Measurements from ENCODE around the gene CUEDC2.

Gene CUEDC2

GRCh38 chr10:102424145-102424544, 8.2 kb downstream of the CUEDC2 start:
- no peak for DNase-seq

DNA sequence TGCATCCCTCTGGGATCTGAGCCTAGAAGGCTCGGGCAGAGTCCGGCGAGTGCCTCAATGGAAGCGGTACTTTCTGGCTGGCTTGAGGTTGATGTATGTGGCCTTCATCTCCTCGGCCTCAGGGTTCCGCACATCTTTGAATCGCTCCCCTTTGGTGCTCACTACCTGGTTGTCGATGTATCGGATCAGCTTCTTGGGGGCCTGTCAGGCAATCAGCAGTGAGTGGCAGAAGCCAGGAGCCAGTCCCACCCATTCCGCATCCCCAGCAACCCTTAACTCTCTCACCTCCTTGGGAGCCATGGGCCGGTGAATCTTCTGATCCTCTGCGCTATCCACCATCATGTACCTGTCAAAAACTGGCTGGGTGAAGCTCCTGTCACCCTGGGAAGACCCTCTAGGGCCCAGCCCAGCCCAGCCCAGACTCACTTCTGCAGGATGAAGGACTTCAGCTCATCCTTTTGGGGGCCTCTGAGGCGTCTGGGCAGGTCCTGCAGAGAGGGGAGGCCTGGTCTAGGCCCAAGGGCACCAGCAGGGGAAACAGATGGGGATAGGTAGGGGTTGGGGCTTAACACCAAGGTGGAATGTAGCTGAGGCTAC, 8.9 kb downstream of the CUEDC2 start:
- no peak for DNase-seq

DNA sequence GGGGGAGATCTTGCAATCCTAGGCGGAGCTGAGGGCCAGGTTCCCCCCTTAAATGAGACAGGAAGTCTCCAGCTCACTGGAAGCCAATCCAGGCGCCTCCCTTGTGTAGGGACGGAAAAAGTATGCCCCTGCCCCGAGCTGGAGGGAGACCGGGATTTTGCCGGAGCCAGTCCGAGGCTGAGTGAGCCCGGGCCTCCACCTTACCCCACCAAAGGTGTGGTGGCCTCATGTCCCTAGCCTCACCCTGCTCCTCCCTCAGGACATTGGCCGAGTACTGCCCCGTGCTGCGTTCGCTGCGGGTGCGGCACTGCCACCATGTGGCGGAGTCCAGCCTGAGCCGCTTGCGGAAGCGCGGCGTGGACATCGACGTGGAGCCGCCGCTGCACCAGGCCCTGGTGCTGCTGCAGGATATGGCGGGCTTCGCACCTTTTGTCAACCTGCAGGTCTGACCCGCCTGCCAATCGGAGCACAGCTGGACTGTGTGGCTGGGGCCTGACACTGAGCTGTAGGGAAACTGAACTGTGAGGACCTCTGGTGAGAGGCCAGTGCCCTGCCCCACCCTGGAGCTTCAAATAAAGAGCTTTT, 9.7 kb downstream of the CUEDC2 start:
- peak; percentile 44 for DNase-seq

DNA sequence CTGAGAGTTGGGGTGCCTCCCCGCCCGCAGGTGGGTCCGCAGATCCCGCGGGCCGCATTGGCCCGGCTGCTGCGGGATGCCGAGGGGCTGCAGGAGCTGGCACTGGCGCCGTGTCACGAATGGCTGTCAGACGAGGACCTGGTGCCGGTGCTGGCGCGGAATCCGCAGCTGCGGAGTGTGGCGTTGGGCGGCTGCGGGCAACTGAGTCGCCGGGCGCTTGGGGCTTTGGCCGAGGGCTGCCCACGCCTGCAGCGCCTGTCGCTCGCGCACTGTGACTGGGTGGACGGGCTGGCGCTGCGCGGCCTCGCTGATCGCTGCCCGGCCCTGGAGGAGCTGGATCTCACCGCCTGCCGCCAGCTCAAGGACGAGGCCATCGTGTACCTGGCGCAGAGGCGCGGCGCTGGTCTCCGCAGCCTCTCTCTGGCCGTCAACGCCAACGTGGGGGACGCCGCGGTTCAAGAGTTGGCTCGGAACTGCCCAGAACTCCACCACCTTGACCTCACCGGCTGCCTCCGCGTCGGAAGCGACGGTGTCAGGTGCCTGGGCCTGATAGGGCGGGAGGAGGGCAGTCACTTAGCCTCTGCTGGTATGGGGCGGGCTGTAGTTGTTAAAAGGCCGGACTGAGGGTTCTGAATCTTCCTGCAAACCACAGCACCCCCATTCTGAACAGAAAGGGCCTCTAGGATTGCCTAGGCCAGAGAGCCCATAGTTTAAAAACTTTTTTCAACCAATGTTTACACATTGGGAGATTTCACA, 10.4 kb downstream of the CUEDC2 start:
- DNase-seq: no peak

- no peak for DNase-seq
Observed at GRCh38 chr10:102421507-102421756, 10.9 kb downstream of the CUEDC2 start.

DNA sequence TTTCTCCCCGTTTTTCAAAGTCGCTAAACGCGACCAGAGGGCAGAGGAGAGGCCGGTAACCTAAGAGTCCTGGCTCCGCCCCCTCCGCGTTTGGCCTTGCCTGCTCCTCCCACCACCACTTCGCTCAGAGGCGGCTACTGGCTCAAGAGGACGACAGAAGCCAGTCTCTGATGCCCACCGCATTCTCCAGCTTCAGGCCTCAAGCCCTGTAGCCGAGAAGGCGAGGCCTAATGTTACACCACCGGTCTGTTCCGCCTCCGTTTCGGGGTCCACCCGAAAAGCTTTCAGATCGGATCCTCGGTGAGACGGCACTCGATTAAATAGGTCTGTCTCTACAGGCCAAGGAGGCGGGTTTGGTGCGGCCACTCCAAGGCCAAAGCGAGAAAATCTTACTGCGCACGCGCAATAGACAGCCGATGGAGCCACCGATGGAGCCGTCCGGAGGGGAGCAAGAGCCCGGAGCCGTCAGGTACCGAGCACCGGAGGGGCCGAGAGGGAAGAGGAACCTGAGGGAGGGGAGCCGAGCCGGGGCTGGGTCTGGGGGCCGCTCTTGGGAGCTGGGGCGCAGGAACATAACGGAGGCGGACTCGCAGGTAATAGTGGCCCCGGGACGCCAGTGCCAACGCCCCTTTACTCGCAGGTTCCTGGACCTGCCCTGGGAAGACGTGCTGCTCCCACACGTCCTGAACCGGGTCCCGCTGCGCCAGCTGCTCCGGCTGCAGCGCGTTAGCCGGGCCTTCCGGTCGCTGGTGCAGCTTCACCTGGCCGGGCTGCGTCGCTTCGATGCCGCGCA, 11.5 kb downstream of the CUEDC2 start, which contains the start of gene FBXL15:
TSS of gene FBXL15 (plus strand) at position 123 of the 793 bp plus-strand sequence. CDS start at position 417, 294 bp downstream.
- DNase-seq: peak; percentile 99

GRCh38 chr10:102420181-102420713, 12.1 kb downstream of the CUEDC2 start:
- DNase-seq: no peak

DNA sequence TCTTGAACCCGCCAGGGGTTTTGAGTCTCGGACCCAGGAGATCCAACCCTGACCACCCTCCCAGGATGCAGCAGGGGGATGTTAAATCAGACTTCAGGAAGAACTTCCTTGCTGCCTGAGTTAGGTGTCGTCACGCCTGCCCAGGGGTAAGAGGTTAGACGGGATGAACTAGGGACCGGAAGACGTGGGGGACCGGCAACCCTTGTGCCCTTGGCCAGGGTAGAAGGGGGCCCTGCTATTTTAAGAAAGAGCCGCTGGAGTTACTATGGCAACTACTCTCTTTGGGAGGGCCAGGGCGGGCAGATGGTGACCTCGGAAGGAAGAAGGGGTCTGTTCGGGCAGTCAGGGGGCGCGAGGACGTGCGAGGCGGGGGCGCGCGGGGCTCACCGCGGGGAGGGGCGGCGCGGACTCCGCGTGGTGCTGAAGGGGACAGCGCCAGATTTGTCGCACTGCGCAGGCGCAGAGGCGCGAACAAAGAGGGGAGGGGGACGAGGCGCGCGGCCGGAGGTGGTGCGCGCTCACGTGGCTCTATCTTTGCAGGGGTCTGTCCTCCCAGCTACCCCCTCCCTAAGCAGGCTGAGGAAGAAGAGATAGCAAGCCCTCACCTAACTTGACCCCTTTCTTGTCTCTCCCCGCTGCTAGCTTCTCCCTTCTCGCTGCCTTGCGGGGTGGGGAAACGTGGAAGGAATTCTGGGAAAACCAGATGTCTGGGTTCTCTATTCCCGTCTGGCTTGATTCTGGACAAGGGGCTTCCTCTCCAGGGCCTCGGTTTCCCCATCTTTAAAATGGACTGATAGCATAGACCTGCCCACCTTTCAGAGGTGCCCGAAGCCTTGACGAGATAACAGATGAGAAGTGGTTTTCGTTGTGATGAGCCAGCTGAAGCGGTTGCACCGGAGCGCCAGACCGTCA, 12.8 kb downstream of the CUEDC2 start:
- peak; percentile 86 for DNase-seq

DNA sequence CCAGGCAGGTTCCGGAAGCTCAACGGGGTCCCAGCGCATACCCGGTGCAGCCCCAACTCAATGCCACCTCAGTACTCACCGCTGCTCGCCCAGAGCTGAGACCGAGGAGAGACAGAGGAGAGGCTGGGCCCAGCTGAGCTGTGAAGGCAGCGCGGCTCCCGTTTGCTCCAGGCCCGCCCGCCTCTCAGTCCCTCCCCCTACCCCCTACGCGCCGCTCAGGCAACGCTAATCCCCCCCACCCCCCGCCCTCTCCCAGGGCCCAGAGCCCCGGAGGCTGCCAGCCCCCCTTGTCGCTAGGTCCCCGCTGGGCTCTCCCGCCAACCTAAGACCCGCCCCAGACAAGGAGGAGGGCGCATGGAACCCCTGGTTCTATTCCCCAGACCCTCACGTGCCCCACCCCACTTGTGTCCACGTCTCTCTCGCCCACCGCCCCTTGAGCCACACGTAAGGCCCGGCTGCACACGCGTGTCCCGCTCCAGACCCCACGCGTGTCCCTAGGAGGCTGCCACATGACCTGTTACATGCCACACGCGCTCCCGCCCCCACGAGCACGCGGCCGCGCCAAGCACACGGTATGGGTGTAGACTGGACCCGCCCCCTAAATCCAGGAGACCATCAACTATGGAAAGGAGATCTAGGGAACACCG, 13.6 kb downstream of the CUEDC2 start, which contains the start of gene PSD:
TSS of gene PSD (minus strand) at position 164 of the 647 bp plus-strand sequence. CDS start 1,747 bp downstream, outside the sequence.
- DNase-seq: peak; percentile 86

DNA sequence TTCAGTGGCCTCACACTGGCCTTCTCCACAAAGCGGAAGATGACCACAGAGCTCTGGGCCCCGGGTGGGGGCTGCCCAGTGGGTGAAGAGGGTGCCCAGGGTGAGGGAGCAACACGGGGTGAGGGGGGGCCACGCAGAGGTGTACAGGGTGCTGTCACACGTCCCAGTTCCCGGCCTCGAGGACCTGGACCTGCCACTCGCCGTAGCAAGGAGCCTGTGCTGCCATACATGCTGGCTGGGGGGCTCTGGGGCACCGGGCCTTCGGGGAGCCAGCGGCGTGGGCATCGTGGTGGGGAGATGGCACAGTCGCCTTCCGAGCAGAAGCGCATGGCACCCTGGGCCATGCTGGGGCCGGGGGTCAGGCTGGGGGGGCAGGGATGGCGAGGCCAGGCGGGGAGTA, 15.7 kb downstream of the CUEDC2 start:
- no peak for DNase-seq

- no peak for DNase-seq
Observed at GRCh38 chr10:102416283-102416682, 16.1 kb downstream of the CUEDC2 start.

DNA sequence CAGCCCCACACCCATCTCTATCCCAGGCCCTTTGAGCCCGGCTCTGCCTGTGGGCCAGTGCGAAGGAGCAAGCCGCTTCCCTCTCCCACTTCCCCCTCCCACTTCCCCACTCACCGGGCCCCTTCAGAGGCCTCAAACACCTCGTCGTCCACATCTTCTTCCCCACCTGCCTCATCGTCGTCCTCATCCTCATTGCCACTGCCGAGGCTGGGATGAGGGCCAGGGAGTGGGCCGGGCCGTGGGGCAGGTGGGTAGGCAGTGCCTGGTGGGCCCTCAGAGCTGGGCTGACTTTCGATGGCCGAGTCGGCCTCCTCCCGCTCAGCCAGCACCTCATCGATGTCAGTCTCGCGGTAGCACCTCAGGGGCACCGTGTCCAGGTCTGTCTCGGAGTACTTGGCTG, 17.6 kb downstream of the CUEDC2 start:
- DNase-seq: no peak

GRCh38 chr10:102413806-102414561, 18.4 kb downstream of the CUEDC2 start:
- DNase-seq: no peak

GRCh38 chr10:102413053-102413705, 19.2 kb downstream of the CUEDC2 start:
- peak; percentile 85 for DNase-seq

DNA sequence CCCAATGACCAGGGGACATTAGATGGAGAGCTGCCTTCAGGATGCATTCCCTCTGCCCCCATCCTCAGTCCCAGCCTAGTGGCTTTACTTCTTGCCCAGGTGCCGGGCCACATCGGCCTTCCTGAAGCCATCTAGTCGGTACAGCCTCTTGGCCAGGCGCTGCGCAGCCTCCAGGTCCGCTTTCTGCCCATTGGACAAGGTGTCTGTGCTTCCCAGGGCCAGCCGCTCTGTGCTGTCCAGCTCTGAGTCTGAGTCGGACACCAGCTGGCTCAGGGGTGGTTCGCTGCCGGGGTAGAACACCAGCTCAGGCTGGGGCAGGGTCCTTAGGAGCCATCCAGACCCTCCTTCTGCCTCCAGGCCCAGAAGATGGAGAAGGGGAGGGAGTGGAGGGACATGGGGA, 20.1 kb downstream of the CUEDC2 start:
- no peak for DNase-seq

- DNase-seq: no peak
Observed at GRCh38 chr10:102411341-102412255, 20.8 kb downstream of the CUEDC2 start.

DNA sequence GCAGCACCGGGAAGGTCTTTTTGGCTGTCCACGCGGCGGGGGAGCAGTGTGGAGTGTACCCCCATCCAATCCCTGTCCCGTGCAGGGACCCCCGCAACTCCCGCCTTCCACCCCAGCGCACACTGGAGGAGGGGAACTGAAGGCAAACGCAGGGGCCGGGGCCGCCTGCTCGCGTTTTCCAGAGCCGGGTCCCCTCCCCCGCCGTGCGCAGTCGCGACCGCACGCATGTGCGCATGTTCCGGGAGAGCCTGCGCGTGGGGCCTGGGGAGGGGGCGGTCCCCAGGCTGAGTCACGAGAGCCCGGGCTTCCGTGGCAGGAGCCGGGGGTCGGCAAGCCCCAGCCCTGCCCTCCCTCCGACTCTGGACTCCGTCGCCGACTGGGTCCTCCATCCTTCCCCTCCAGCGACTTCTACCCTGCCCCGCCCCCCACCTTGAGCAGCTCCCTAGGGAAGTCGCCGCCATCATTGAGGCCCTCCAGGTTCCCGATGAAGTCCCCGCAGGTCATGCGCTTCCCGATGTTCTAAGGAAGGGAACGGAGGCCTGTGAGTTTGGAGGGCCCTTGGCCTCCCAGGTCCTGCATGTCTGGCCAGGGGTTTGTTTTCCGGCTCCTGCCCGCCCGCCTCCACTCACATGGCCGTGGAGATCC, 21.8 kb downstream of the CUEDC2 start:
- DNase-seq: no peak

DNA sequence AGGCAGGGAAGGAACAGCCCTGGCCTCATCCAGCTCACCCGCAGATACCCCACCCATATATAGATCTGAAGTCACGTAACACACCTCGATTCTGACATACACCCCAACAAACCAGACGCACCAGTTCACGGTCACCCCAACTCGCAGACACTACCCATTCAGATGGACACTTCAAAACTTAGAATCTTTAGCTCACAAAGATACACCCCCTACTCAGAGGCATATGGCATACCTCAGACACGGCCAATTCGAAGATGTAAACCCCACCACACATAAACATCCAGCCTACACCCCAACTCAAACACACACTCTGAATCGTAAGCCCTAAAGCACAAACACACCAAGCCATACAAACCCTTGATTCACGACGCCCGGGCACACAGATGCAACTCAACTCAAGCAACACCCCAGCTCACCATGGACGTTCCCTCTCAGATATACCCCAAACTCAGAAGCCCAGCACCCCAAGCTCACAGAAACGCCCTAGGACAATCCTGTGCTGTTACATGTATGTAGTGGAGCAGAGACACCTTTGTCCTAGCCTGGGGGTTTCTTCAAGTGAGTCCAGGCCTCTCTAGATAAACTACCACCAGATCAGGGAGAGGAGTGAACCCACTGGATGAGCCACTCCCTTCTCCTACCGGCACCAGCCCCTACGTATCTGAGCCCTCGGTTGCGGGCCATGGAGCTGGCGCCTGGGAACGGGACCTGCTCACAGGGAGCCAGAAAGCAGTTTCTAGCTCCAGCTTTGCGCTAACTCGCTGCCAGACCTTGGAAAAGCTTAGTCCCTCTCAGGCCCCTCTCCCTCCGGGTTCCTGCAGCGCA, 22.6 kb downstream of the CUEDC2 start:
- DNase-seq: no peak
